Measurements from ENCODE around the gene HOXB6.
A peak's percentile ranks its signal among the peaks of the same experiment; 100 is the strongest.

The HOXB6 gene

DNA sequence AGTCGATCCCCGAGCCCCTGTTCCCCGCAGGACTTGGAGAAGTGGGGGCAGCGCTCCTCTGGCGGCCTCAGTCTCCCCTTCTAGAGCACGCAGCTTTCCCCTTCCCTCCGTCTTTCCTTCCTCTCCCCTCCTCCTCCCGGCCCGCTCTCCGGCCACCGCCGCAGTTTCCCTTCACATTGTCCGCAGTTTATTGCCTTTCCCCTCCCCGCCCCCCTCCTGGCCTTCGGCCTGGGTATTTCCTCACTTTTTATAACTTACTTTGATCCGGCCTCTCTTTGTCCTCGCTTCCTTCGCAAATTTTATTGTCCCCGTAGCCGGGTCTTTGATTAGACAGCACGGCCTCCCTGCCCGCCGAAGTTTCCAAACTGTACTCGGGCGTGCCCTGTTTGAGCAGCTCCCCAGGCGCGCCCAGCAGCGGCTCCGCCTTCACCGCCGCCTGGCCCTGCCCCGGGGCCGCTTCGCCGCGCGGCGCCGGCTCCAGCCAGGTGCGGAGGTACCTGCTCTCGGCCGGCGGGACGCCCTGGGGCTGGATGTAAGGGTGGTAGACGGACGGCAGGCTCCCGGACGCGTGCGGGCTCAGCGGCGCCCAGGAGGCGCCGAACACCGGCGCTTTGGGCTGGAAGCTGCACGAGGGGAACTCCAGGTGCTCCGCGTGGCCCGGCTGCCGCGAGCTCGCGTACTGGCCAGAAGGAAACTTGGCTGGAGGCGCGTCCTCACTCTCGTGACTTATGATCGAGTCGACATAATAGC lies 20.9 kb upstream of the HOXB6 start:
- Histone ChIP-seq H3K9ac (ENCODE audit: insufficient read length) (peak overlapping the region; percentile 57), H3K9me3 (ENCODE audit: low read depth, low read length) (no peaks in the 10 kb centered on the region), H3K4me3 (peak overlapping the region; percentile 90), H3K36me3 (ENCODE audit: insufficient read depth, low read length) (no peaks in the 10 kb centered on the region), H3K27ac (no peak overlapping the region)
- no peak for DNase-seq (ENCODE audit: low read depth, low spot score)
- TF ChIP-seq POLR2AphosphoS5 (IDR thresholded peaks at IDR 0.05; ENCODE audit: borderline replicate concordance, low read depth, low read length), result no peak

DNA sequence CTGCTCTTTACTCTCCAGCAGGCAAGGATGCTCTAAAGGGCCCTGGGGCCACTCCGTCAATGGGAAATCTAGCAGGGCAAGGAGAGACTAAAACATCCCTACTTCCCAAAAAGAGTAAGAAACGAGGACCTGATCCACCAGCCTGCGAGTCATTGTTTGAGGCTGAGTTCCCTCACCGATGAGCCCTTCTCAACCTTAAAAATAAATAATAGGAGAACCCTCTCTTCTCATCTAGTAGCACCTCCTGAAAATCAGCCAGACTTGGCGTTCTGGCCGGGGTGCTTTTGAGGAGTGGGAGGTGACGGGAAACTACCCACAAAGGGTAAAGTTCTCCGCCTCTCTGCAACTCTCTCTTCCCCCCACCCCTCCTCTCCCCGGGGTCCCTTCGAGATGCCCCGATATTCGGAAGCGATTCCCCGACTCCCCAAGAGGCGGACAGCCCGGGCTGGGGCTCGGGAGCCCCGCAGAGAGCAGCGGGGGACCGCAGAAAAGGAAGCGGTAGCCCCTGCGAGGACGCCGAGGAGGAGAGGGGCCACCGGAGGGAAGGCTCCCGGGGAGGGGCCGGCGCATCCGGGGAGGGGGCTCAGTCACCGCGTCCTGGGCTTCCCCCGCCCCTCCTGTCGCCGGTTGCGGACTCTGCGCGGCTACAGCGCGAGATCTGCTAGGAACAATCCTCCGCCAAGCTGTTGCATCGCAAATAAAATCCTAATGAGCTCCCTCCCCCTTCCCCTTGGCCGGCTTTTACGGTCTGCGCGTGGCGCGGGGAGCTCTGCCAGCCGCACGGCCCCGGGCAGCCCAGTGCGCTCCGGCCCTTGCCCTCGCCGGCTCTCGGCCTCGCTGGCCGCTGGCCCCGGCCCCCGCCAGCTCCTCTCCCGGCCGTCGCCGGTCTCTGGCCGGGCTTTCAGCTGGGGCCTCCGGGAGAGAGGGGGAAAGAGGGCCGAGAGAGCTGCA lies 20.0 kb upstream of the HOXB6 start:
- peak overlapping the region; percentile 57 for H3K9ac ChIP-seq (ENCODE audit: insufficient read length)
- no peaks in the 10 kb centered on the region for H3K36me3 ChIP-seq (ENCODE audit: insufficient read depth, low read length)
- H3K9me3 ChIP-seq (ENCODE audit: low read depth, low read length), result no peaks in the 10 kb centered on the region
- H3K4me3 ChIP-seq, result peak overlapping the region; percentile 90
- no peak for DNase-seq (ENCODE audit: low read depth, low spot score)
- H3K27ac ChIP-seq, result no peak overlapping the region
- no peak for TF ChIP-seq POLR2AphosphoS5 (IDR thresholded peaks at IDR 0.05; ENCODE audit: borderline replicate concordance, low read depth, low read length)
- no peak for TF ChIP-seq FOXP2 (optimal IDR thresholded peaks at IDR 0.05; ENCODE audit: control extremely low read depth, extremely low read length, insufficient read depth)
- no peak for TF ChIP-seq EZH2 (IDR thresholded peaks at IDR 0.05)

DNA sequence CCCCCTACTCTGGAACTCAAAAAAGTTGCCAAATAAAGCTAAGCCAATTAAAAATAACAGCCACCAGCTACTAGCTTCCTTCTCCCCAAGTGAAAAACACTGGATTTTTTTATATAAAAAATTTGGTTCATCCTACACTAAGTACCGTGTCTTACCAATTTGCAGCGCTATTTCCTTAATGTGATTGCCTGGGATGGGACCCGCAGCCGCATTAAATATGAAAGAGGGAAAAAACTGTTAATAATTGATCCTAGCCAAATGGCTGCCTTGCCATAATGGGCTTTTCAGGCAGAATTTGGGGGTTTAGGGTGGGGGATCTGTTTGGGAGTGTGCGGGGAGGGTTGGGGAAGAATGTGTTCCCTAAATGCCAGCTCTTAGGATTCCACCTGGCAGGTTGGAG lies 19.3 kb upstream of the HOXB6 start:
- no peak for DNase-seq (ENCODE audit: low read depth, low spot score)
- Histone ChIP-seq H3K9me3 (ENCODE audit: low read depth, low read length) (no peaks in the 10 kb centered on the region), H3K36me3 (ENCODE audit: insufficient read depth, low read length) (no peaks in the 10 kb centered on the region), H3K9ac (ENCODE audit: insufficient read length) (no peak overlapping the region), H3K4me3 (peak overlapping the region; percentile 90; the same call in 1 of the 2 replicates), H3K27ac (no peak overlapping the region)
- TF ChIP-seq FOXP2 (optimal IDR thresholded peaks at IDR 0.05; ENCODE audit: control extremely low read depth, extremely low read length, insufficient read depth), result no peak
- no peak for TF ChIP-seq POLR2AphosphoS5 (IDR thresholded peaks at IDR 0.05; ENCODE audit: borderline replicate concordance, low read depth, low read length)
- no peak for TF ChIP-seq EZH2 (IDR thresholded peaks at IDR 0.05)

DNA sequence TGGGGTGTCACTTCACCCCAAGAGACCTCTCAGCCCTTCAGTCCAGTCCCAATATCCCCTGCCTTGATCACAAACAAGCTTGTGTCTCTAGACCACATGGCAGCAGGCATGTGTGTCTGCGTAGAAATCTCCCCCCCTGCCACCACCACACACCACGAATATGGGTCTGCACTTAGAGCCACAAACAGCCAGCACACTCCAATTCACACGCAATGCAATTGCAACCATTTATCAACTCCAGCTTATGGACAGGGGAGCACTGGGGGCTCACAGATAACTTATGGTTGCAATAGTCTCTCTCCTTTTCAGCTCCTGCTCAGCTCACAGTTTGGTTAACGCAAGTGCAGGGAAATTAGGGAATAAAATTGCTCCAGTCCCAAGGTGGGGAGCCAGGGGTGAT lies 18.8 kb upstream of the HOXB6 start:
- Histone ChIP-seq H3K9me3 (ENCODE audit: low read depth, low read length) (no peaks in the 10 kb centered on the region), H3K4me3 (no peak overlapping the region), H3K27ac (no peak overlapping the region), H3K9ac (ENCODE audit: insufficient read length) (no peak overlapping the region), H3K36me3 (ENCODE audit: insufficient read depth, low read length) (no peaks in the 10 kb centered on the region)
- no peak for TF ChIP-seq EZH2 (IDR thresholded peaks at IDR 0.05)
- TF ChIP-seq FOXP2 (optimal IDR thresholded peaks at IDR 0.05; ENCODE audit: control extremely low read depth, extremely low read length, insufficient read depth), result no peak
- TF ChIP-seq POLR2AphosphoS5 (IDR thresholded peaks at IDR 0.05; ENCODE audit: borderline replicate concordance, low read depth, low read length), result no peak
- DNase-seq (ENCODE audit: low read depth, low spot score), result no peak

DNA sequence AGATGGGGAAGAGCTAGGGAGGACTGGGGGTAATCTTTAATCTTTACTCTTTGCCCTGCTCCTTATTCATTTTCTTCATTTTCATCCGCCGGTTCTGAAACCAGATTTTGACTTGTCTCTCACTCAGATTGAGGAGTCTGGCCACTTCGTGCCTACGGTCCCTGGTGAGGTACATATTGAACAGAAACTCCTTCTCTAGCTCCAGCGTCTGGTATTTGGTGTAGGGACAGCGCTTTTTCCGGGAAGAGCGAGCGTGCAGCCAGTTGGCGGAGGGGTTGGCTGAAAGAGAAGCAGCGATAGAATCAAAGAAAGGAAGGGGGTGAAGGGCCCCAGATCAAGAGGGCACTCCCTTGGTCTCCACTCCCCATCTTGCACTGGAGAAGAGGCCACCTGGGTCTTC lies 18.1 kb upstream of the HOXB6 start:
- Histone ChIP-seq H3K36me3 (ENCODE audit: insufficient read depth, low read length) (no peaks in the 10 kb centered on the region), H3K9ac (ENCODE audit: insufficient read length) (no peak overlapping the region), H3K4me3 (no peak overlapping the region), H3K27ac (no peak overlapping the region), H3K9me3 (ENCODE audit: low read depth, low read length) (no peaks in the 10 kb centered on the region)
- TF ChIP-seq EZH2 (IDR thresholded peaks at IDR 0.05), result no peak
- TF ChIP-seq FOXP2 (optimal IDR thresholded peaks at IDR 0.05; ENCODE audit: control extremely low read depth, extremely low read length, insufficient read depth), result no peak
- TF ChIP-seq POLR2AphosphoS5 (IDR thresholded peaks at IDR 0.05; ENCODE audit: borderline replicate concordance, low read depth, low read length), result no peak
- no peak for DNase-seq (ENCODE audit: low read depth, low spot score)

DNA sequence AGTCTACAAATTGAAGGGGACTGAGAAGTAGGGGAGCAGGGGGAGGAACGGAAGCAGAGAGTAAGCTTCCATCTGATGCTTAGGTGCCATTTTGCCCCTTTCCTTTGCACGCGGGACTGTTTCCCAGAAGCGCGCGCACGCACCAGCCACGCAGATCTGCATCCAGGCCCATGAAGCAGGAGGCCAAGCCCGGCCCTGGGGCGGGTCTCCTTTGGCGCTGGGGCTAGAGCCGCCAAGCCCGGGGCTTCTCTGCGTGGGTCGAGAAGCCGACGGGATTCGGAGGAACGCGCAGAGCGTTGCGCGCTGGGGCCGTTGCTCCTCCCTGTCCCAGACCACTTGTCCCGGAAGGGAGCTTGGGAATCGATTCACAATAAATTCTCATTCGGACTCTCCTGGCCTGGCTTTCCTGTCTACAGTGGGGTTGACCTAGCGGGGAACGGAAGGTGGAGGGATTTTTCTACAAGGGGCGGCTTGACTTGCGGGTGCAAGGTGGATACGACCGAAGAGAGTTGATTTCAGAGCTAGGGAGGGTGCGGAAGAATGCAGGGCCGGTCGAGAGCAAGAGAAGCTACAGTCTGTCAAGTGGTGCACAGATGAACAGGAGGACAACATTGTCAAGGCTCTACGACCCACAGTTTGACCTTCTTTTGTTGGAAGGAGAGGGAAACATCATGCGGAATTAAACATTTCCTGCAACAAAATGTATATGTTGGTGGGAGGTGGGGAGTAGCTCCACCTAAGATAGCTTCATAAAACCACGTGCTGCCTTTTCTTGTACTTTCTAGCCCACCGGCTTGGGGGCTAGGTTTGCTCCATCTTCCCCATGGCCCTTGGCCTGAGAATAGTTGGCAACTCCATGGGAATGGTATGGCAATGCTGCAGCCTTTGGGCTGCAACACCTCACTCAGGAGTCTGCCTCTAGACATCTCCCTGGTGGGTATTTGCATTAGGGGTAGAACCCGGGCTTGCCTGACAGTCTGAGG lies 16.9 kb upstream of the HOXB6 start:
- H3K9me3 ChIP-seq (ENCODE audit: low read depth, low read length), result no peaks in the 10 kb centered on the region
- no peaks in the 10 kb centered on the region for H3K36me3 ChIP-seq (ENCODE audit: insufficient read depth, low read length)
- H3K27ac ChIP-seq, result no peak overlapping the region
- no peak overlapping the region for H3K9ac ChIP-seq (ENCODE audit: insufficient read length)
- no peak overlapping the region for H3K4me3 ChIP-seq
- no peak for DNase-seq (ENCODE audit: low read depth, low spot score)
- no peak for TF ChIP-seq EZH2 (IDR thresholded peaks at IDR 0.05)
- TF ChIP-seq POLR2AphosphoS5 (IDR thresholded peaks at IDR 0.05; ENCODE audit: borderline replicate concordance, low read depth, low read length), result no peak
- TF ChIP-seq FOXP2 (optimal IDR thresholded peaks at IDR 0.05; ENCODE audit: control extremely low read depth, extremely low read length, insufficient read depth), result no peak

DNA sequence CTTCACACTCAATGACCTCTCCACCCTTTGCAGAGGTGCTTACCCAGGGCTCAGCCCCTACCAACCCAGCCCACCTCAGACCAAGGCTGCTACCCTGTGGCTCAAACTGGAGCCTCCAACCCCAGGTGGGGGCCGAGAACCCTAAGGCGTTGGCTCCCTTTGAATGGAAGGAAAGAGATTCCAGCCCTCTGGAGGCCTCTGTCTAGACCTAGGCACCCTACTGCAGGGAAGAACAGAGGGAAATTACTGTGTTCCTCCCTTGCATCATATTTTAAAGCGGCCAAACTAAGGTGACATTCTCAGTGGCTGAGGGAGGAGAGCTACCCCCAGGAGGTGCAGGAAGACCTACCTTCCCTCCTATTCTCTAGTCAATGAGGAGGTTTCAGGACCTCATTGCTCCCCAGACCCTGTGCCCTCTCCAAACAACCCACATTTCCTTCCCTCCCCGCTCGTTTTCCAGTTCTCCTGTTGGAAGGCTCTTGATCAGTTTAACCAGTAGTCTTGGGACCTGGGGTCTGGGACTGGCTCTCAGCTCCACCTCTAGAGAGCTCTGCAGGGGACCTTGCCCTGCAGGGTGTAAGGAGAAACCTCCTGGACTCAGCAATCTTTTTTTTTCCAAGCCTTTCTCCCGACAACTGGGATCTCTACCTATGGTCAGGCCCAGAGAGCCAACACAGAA lies 15.8 kb upstream of the HOXB6 start:
- Histone ChIP-seq H3K9me3 (ENCODE audit: low read depth, low read length) (no peaks in the 10 kb centered on the region), H3K9ac (ENCODE audit: insufficient read length) (no peak overlapping the region), H3K36me3 (ENCODE audit: insufficient read depth, low read length) (no peaks in the 10 kb centered on the region), H3K4me3 (no peak overlapping the region), H3K27ac (no peak overlapping the region)
- DNase-seq (ENCODE audit: low read depth, low spot score), result no peak
- TF ChIP-seq POLR2AphosphoS5 (IDR thresholded peaks at IDR 0.05; ENCODE audit: borderline replicate concordance, low read depth, low read length), result no peak
- no peak for TF ChIP-seq FOXP2 (optimal IDR thresholded peaks at IDR 0.05; ENCODE audit: control extremely low read depth, extremely low read length, insufficient read depth)
- TF ChIP-seq EZH2 (IDR thresholded peaks at IDR 0.05), result no peak

Measured in SK-N-MC (cell line).